B cell (primary cell): Measurements from ENCODE around the gene DENND4C. TPM values are rescaled to one million over a fixed set of nuclear protein-coding genes. Genes with fewer than 3 reads are reported as not detected.

Source experiments
- ATAC-seq: fragments of 200-7000 bp; cut with Tn5 transposase; one replicate; pipeline ENCODE4 v1.10.0; 2021; ENCODE audit warnings: low read depth, mild to moderate bottlenecking, moderate number of reproducible peaks, moderate library complexity
- CTCF ChIA-PET: fragments of 350-600 bp; sonication (Branson Sonifier 250); formaldehyde crosslinking; loops from one replicate; lab custom pipeline; 2021; ENCODE audit warnings: antibody characterized with exemption, inconsistent platforms; lab: Charles Lee
- POLR2A ChIA-PET: fragments of 350-600 bp; sonication (Branson Sonifier 250); formaldehyde crosslinking; loops from one replicate; lab custom pipeline; 2021; ENCODE audit warnings: antibody characterized with exemption; lab: Charles Lee
- DNase-seq: peaks from one replicate; pipeline ENCODE4 v3.0.0; 2013
- H2AFZ ChIP-seq: 2 replicates; pipeline ENCODE4 v1.6.1; 2012; ENCODE audit warnings: mild to moderate bottlenecking, low read depth, low read length; ENCODE audit not compliant: insufficient read depth, poor library complexity, severe bottlenecking
- H3K27ac ChIP-seq, 2 donors: 1 replicate in 1 of 2; 2 replicates in 1 of 2; pipeline ENCODE4 v1.5.1; 2012 to 2013; ENCODE audit warnings: low read length in 2 of 2, mild to moderate bottlenecking in 2 of 2, moderate library complexity in 1 of 2
- H3K27me3 ChIP-seq, 4 experiments: fragments of 200-600 bp in 1 of 4; sonication (generic) in 1 of 4; replicated peaks in 1 of 4; 1 replicate in 2 of 4; 2 replicates in 2 of 4; pipeline versions ENCODE4 v1.6.1 to v1.7.0; 2013 to 2016; ENCODE audit warnings: low read length in 3 of 4, mild to moderate bottlenecking in 2 of 4, mixed read lengths in 1 of 4, moderate library complexity in 1 of 4; ENCODE audit not compliant: insufficient read depth in 4 of 4, control insufficient read depth in 3 of 4; ENCODE audit errors: control extremely low read depth in 1 of 4
- H3K36me3 ChIP-seq, 2 experiments: replicated peaks in 1 of 2; 1 replicate in 1 of 2; 2 replicates in 1 of 2; pipeline versions ENCODE4 v1.6.1 to v1.7.1; 2013; ENCODE audit warnings: low read length in 1 of 2; ENCODE audit not compliant: insufficient read depth in 2 of 2, control insufficient read depth in 1 of 2; ENCODE audit errors: control extremely low read depth in 1 of 2, extremely low read depth in 1 of 2
- H3K4me1 ChIP-seq, 2 donors: fragments of 200-600 bp in 1 of 2; sonication (generic) in 1 of 2; 1 replicate in 1 of 2; 2 replicates in 1 of 2; pipeline versions ENCODE4 v1.5.1 to v1.6.1; 2013 to 2017; ENCODE audit warnings: low read length in 2 of 2; ENCODE audit not compliant: control insufficient read depth in 2 of 2, insufficient read depth in 2 of 2
- H3K4me2 ChIP-seq: replicated peaks from 2 replicates; pipeline ENCODE3; 2012; ENCODE audit warnings: mild to moderate bottlenecking, low read depth, low read length; ENCODE audit not compliant: poor library complexity, severe bottlenecking
- H3K4me3 ChIP-seq, 5 experiments: fragments of 200-600 bp in 1 of 5; sonication (generic) in 1 of 5; 1 replicate in 3 of 5; 2 replicates in 2 of 5; pipeline versions ENCODE4 v1.5.1 to v1.7.0; 2011 to 2016; ENCODE audit warnings: low read length in 4 of 5, mild to moderate bottlenecking in 4 of 5, low read depth in 2 of 5, control low read depth in 1 of 5, moderate library complexity in 1 of 5; ENCODE audit not compliant: insufficient read depth in 1 of 5; ENCODE audit errors: control extremely low read depth in 1 of 5, extremely low read depth in 1 of 5
- H3K79me2 ChIP-seq: fragments of 200-600 bp; sonication (generic); one replicate; pipeline ENCODE4 v1.6.0; 2016; ENCODE audit warnings: low read length; ENCODE audit not compliant: control insufficient read depth, insufficient read depth
- H3K9ac ChIP-seq: fragments of 200-600 bp; sonication (generic); 2 replicates; pipeline ENCODE4 v1.6.1; 2017; ENCODE audit warnings: mild to moderate bottlenecking, low read length, moderate library complexity
- H3K9me3 ChIP-seq, 3 donors: one replicate each; pipeline versions ENCODE4 v1.6.1 to v1.7.1; 2013; ENCODE audit warnings: low read length in 2 of 3; ENCODE audit not compliant: control insufficient read depth in 2 of 3, insufficient read depth in 1 of 3; ENCODE audit errors: control extremely low read depth in 1 of 3
- H4K20me1 ChIP-seq: 2 replicates; pipeline ENCODE4 v1.6.0; 2012; ENCODE audit warnings: mild to moderate bottlenecking, low read length; ENCODE audit not compliant: insufficient read depth, control insufficient read depth, poor library complexity, severe bottlenecking
- H3K27ac Mint-ChIP-seq: one replicate; pipeline ENCODE4 v1.8.0; 2021; ENCODE audit warnings: mixed read lengths
- H3K27me3 Mint-ChIP-seq: one replicate; pipeline ENCODE4 v1.8.0; 2021; ENCODE audit warnings: mixed read lengths
- H3K4me1 Mint-ChIP-seq: one replicate; pipeline ENCODE4 v1.8.0; 2021; ENCODE audit warnings: mixed read lengths
- H3K4me3 Mint-ChIP-seq: one replicate; pipeline ENCODE4 v1.8.0; 2021; ENCODE audit warnings: mixed read lengths
- H3K9me3 Mint-ChIP-seq: one replicate; pipeline ENCODE4 v1.8.0; 2022; ENCODE audit warnings: mixed read lengths; ENCODE audit not compliant: insufficient read depth
- CTCF ChIP-seq: fragments of 200-600 bp; IDR thresholded peaks from one replicate; pipeline ENCODE4 v1.8.0; 2022; ENCODE audit warnings: antibody characterized with exemption, mild to moderate bottlenecking
- EZH2 ChIP-seq: IDR thresholded peaks from 2 replicates; pipeline ENCODE4 v1.6.1; 2012; ENCODE audit warnings: borderline replicate concordance, low read depth, mild to moderate bottlenecking, moderate library complexity, low read length; ENCODE audit not compliant: insufficient read depth, poor library complexity, severe bottlenecking
- intact Hi-C: fragments of 100-400 bp; cut with micrococcal nuclease; formaldehyde crosslinking; loops from one replicate; pipeline ENCODE4 v1.10.0; 2022
- polyA plus RNA-seq: library from polyadenylated mRNA; depleted of rRNA; stranded (reverse); fragments of >200 nt; gene quantifications from 2 replicates; pipeline ENCODE4 v1.2.3, GENCODE V29; 2012
- total RNA-seq, 2 donors: library from RNA; stranded (reverse); fragments of 120-200 nt in 1 of 2; gene quantifications; 1 replicate in 1 of 2; 2 replicates in 1 of 2; pipeline versions ENCODE4 v1.2.3 to v1.2.4, GENCODE V29; 2013 to 2022

Gene DENND4C
- total and polyA plus RNA-seq, 2 donors (not counting 1 experiment from before 2014, with no cell fraction given): 9.9 to 52.4 TPM

- ATAC-seq: no peak
- H3K27me3 ChIP-seq: no peaks in the 10 kb centered on the region
- peaks cover 4 to 5% of the 10 kb centered on the region in 2 donors for H3K4me1 ChIP-seq
- Mint-ChIP-seq H3K4me3 (no peak overlapping the region), H3K4me1 (peaks cover 15% of the 10 kb centered on the region), H3K27me3 (no peaks in the 10 kb centered on the region), H3K27ac (no peak overlapping the region), H3K9me3 (no peaks in the 10 kb centered on the region)
- H3K27ac ChIP-seq: no peak overlapping the region
- no peak for DNase-seq
- peaks cover 8% of the 10 kb centered on the region for H4K20me1 ChIP-seq
- H3K36me3 ChIP-seq: peaks cover 18 to 45% of the 10 kb centered on the region in 2 experiments
- TF ChIP-seq EZH2: no peak
- TF ChIP-seq CTCF: no peak
- H3K79me2 ChIP-seq: no peaks in the 10 kb centered on the region
- no peak overlapping the region for H3K9ac ChIP-seq
- H3K9me3 ChIP-seq: no peaks in the 10 kb centered on the region
- ChIA-PET CTCF (interaction anchor here (0.6 kb wide), 1 partner anchor 91 kb away, joined by 3 read pairs; no protein-coding TSS in a partner anchor), POLR2A (no interaction called here)
- intact Hi-C loops: no loop called here
- H2AFZ ChIP-seq: no peak overlapping the region
- no peak overlapping the region for H3K4me3 ChIP-seq
- H3K4me2 ChIP-seq: no peak overlapping the region
Measured at GRCh38 chr9:19373527-19373926, 143.0 kb downstream of the DENND4C start.

- H3K9ac ChIP-seq: no peak overlapping the region
- DNase-seq: no peak
- peak overlapping the region in 1 of 2 donors; percentile 14 for H3K27ac ChIP-seq
- H3K4me3 ChIP-seq: no peak overlapping the region
- H4K20me1 ChIP-seq: peaks cover 8% of the 10 kb centered on the region
- peak overlapping the region; percentile 42 for H3K27ac Mint-ChIP-seq
- no peaks in the 10 kb centered on the region for H3K9me3 ChIP-seq
- intact Hi-C loops: no loop called here
- ChIA-PET POLR2A (no interaction called here), CTCF (interaction anchor here (2.3 kb wide), 1 partner anchor 89 kb away, joined by 7 read pairs; no protein-coding TSS in a partner anchor)
- peaks cover 13 to 15% of the 10 kb centered on the region in 2 donors for H3K4me1 ChIP-seq
- no peaks in the 10 kb centered on the region for H3K27me3 ChIP-seq
- H2AFZ ChIP-seq: no peak overlapping the region
- ATAC-seq: no peak
- no peaks in the 10 kb centered on the region for H3K9me3 Mint-ChIP-seq
- H3K4me1 Mint-ChIP-seq: peaks cover 32% of the 10 kb centered on the region
- H3K27me3 Mint-ChIP-seq: no peaks in the 10 kb centered on the region
- peaks cover 20 to 52% of the 10 kb centered on the region in 2 experiments for H3K36me3 ChIP-seq
- no peak for TF ChIP-seq CTCF
- TF ChIP-seq EZH2: no peak
- H3K79me2 ChIP-seq: no peaks in the 10 kb centered on the region
- no peak overlapping the region for H3K4me2 ChIP-seq
- no peak overlapping the region for H3K4me3 Mint-ChIP-seq
Measured at GRCh38 chr9:19375538-19375937, 145.0 kb downstream of the DENND4C start.
